Measurements from ENCODE around the gene ZIC1.

The ZIC1 gene

DNA sequence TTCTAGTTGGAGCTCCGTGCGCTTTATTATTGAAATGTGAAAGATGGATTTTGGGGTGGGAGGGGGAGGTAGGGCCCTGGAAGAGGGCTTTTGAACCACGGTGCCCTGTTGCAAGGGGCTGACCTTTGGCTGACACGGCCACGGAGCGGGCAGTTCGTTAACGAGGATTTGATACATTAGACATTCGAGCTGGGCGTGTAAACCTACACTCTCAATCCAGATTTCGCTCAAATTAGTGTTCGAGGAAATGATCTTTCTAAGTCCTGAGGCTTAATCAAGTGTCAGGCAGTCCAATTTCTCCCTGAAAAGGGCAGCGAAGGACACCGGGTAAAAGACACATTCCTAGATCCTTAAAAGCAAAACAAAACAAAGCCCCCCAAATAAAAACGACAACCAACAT is 13.0 kb downstream of the ZIC1 start:
- no peak overlapping the region for H3K27ac ChIP-seq (ENCODE audit: poor library complexity, severe bottlenecking)
- no peak for TF ChIP-seq CTCF (IDR thresholded peaks at IDR 0.05; ENCODE audit: poor library complexity, severe bottlenecking)
- no peaks in the 10 kb centered on the region for H3K4me1 ChIP-seq (ENCODE audit: insufficient read depth, poor library complexity, severe bottlenecking)
- no peak overlapping the region for H3K4me3 ChIP-seq (ENCODE audit: severe bottlenecking)
- no peaks in the 10 kb centered on the region for H3K36me3 ChIP-seq (ENCODE audit: low read depth)
- ATAC-seq (ENCODE audit: low read depth) (no peak), DNase-seq (ENCODE audit: low spot score) (no peak)
- H3K27me3 ChIP-seq (ENCODE audit: insufficient read depth, poor library complexity, severe bottlenecking), result peaks cover 100% of the 10 kb centered on the region
- H3K9me3 ChIP-seq (ENCODE audit: severe bottlenecking), result no peaks in the 10 kb centered on the region

- Histone ChIP-seq H3K27ac (ENCODE audit: poor library complexity, severe bottlenecking) (no peak overlapping the region), H3K4me1 (ENCODE audit: insufficient read depth, poor library complexity, severe bottlenecking) (no peaks in the 10 kb centered on the region), H3K27me3 (ENCODE audit: insufficient read depth, poor library complexity, severe bottlenecking) (peaks cover 100% of the 10 kb centered on the region), H3K4me3 (ENCODE audit: severe bottlenecking) (no peak overlapping the region), H3K36me3 (ENCODE audit: low read depth) (no peaks in the 10 kb centered on the region), H3K9me3 (ENCODE audit: severe bottlenecking) (no peaks in the 10 kb centered on the region)
- DNase-seq (ENCODE audit: low spot score) (no peak), ATAC-seq (ENCODE audit: low read depth) (no peak)
- TF ChIP-seq CTCF (IDR thresholded peaks at IDR 0.05; ENCODE audit: poor library complexity, severe bottlenecking), result no peak
Measured at GRCh38 chr3:147422601-147423536, 13.7 kb downstream of the ZIC1 start.

GRCh38 chr3:147423537-147423797 is 14.3 kb downstream of the ZIC1 start:
- Histone ChIP-seq H3K4me3 (ENCODE audit: severe bottlenecking) (no peak overlapping the region), H3K27ac (ENCODE audit: poor library complexity, severe bottlenecking) (no peak overlapping the region), H3K4me1 (ENCODE audit: insufficient read depth, poor library complexity, severe bottlenecking) (no peaks in the 10 kb centered on the region), H3K27me3 (ENCODE audit: insufficient read depth, poor library complexity, severe bottlenecking) (peaks cover 98% of the 10 kb centered on the region), H3K36me3 (ENCODE audit: low read depth) (no peaks in the 10 kb centered on the region), H3K9me3 (ENCODE audit: severe bottlenecking) (no peaks in the 10 kb centered on the region)
- no peak for ATAC-seq (ENCODE audit: low read depth)
- TF ChIP-seq CTCF (IDR thresholded peaks at IDR 0.05; ENCODE audit: poor library complexity, severe bottlenecking), result no peak
- DNase-seq (ENCODE audit: low spot score), result no peak

GRCh38 chr3:147423798-147424580 is 14.8 kb downstream of the ZIC1 start:
- Histone ChIP-seq H3K36me3 (ENCODE audit: low read depth) (no peaks in the 10 kb centered on the region), H3K27me3 (ENCODE audit: insufficient read depth, poor library complexity, severe bottlenecking) (peaks cover 98% of the 10 kb centered on the region), H3K4me3 (ENCODE audit: severe bottlenecking) (no peak overlapping the region), H3K9me3 (ENCODE audit: severe bottlenecking) (no peaks in the 10 kb centered on the region), H3K27ac (ENCODE audit: poor library complexity, severe bottlenecking) (no peak overlapping the region), H3K4me1 (ENCODE audit: insufficient read depth, poor library complexity, severe bottlenecking) (no peaks in the 10 kb centered on the region)
- DNase-seq (ENCODE audit: low spot score) (no peak), ATAC-seq (ENCODE audit: low read depth) (no peak)
- no peak for TF ChIP-seq CTCF (IDR thresholded peaks at IDR 0.05; ENCODE audit: poor library complexity, severe bottlenecking)

Data from RWPE2 (cell line).